ENCODE data around the gene KCNK4.

Gene KCNK4

GRCh38 chr11:64347193-64347867, 56.2 kb downstream of the KCNK4 start:
- no peak for DNase-seq (ENCODE audit: low read depth)

- no peak for DNase-seq (ENCODE audit: low read depth)
These were observed 57.4 kb downstream of the KCNK4 start for GRCh38 chr11:64348383-64349024.

- DNase-seq (ENCODE audit: low read depth), result no peak
These were observed 57.9 kb downstream of the KCNK4 start for GRCh38 chr11:64349025-64349387.

- DNase-seq (ENCODE audit: low read depth), result no peak
These were observed 58.3 kb downstream of the KCNK4 start for GRCh38 chr11:64349404-64349803.
